Vagina (tissue), 2 donors: Measurements from ENCODE around the gene SYNE4. TPM values are rescaled to one million over a fixed set of nuclear protein-coding genes. Genes with fewer than 3 reads are reported as not detected.

Experiments
- DNase-seq, 2 donors: peaks; one replicate each; pipeline ENCODE4 v3.0.0-alpha.2; 2017; ENCODE audit errors: extremely low spot score in 2 of 2
- H3K27ac ChIP-seq: fragments of 200-600 bp; sonication (generic); one replicate; pipeline ENCODE4 v1.5.1; 2019
- H3K27me3 ChIP-seq: fragments of 200-600 bp; sonication (generic); one replicate; pipeline ENCODE4 v1.5.1; 2019
- H3K36me3 ChIP-seq, 2 donors: fragments of 200-600 bp; sonication (generic); one replicate each; pipeline ENCODE4 v1.5.1; 2017 to 2019
- H3K4me1 ChIP-seq: fragments of 200-600 bp; sonication (generic); one replicate; pipeline ENCODE4 v1.5.1; 2019
- H3K4me3 ChIP-seq, 2 donors: fragments of 200-600 bp; sonication (generic); 1 replicate in 1 of 2; 2 replicates in 1 of 2; pipeline ENCODE4 v1.5.1; 2016 to 2019
- H3K9me3 ChIP-seq: fragments of 200-600 bp; sonication (generic); one replicate; pipeline ENCODE4 v1.5.1; 2019
- CTCF ChIP-seq, 3 experiments: fragments of 450-650 bp in 2 of 3; fragments of 200-600 bp in 1 of 3; sonication (generic) in 1 of 3; IDR thresholded peaks; one replicate each; pipeline ENCODE4 v1.5.1; 2017 to 2019; ENCODE audit warnings: antibody characterized with exemption in 3 of 3, mild to moderate bottlenecking in 2 of 3, moderate library complexity in 2 of 3
- POLR2A ChIP-seq, 2 donors: fragments of 450-650 bp; IDR thresholded peaks; one replicate each; pipeline ENCODE4 v1.6.1; 2017; ENCODE audit warnings: antibody characterized with exemption in 2 of 2, mild to moderate bottlenecking in 2 of 2, moderate library complexity in 2 of 2
- POLR2AphosphoS5 ChIP-seq, 2 donors: sonication (generic); formaldehyde crosslinking; IDR thresholded peaks; one replicate each; pipeline ENCODE4 v1.9.0; 2017; ENCODE audit warnings: antibody characterized with exemption in 2 of 2, mild to moderate bottlenecking in 2 of 2, low read depth in 1 of 2; ENCODE audit not compliant: insufficient read depth in 1 of 2
- intact Hi-C: fragments of 100-400 bp; cut with DNase I; formaldehyde crosslinking; loops from one replicate; pipeline ENCODE4 v1.15.1; 2023
- total RNA-seq: library from RNA; depleted of rRNA; stranded (reverse); fragments of >200 nt; gene quantifications from one replicate; pipeline ENCODE4 v1.2.3, GENCODE V29; 2016

The SYNE4 gene
- total RNA-seq, 1 donor from 2014 or later: 2.0 TPM

- intact Hi-C loops: loop anchor here (5.0 to 10.0 kb wide), 2 partner anchors 54 to 64 kb away; partner anchors contain the start of genes OVOL3, POLR2I, SDHAF1 and TBCB
- no peaks in the 10 kb centered on the region for H3K36me3 ChIP-seq
- no peak overlapping the region for H3K27ac ChIP-seq
- H3K4me3 ChIP-seq: no peak overlapping the region
- peaks cover 25% of the 10 kb centered on the region for H3K4me1 ChIP-seq
- H3K27me3 ChIP-seq: no peaks in the 10 kb centered on the region
- TF ChIP-seq CTCF (IDR thresholded peaks at IDR 0.05) (no peak), POLR2AphosphoS5 (IDR thresholded peaks at IDR 0.05; ENCODE audit: insufficient read depth in 1 of 2, low read depth in 1 of 2) (no peak), POLR2A (IDR thresholded peaks at IDR 0.05) (no peak)
- no peak for DNase-seq
- H3K9me3 ChIP-seq: no peaks in the 10 kb centered on the region
These were observed 42.6 kb upstream of the SYNE4 start for GRCh38 chr19:36051236-36051635.

DNA sequence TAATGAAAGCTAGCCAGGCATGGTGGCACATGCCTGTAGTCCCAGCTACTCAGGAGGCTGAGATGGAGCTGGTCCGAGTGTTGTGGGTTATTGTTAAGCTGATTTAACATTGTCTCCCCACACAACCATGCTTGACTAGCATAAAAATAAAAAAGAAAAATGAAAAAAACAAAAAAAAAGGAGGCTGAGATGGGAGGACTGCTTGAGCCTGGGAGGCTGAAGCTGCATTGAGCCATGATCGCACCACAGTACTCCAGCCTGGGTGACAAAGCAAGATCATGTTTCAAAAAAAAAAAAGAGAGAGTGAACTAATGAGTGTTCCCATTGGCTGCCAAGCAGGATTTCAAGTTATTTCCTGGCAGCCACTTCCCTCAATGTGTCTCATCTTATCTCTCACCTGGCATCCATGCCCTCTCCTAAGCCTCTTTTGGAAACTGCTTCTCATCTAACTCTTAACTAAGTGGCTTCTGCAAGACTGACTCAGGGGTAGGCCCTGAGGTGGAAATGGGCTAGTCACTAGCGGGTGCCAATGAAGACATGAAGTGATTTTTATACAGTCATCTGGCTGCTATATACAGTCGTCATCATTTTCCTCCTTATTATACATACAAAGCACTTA is 40.6 kb upstream of the SYNE4 start:
- Histone ChIP-seq H3K27me3 (no peaks in the 10 kb centered on the region), H3K4me3 (no peak overlapping the region), H3K27ac (no peak overlapping the region), H3K4me1 (peaks cover 16% of the 10 kb centered on the region), H3K36me3 (no peaks in the 10 kb centered on the region), H3K9me3 (no peaks in the 10 kb centered on the region)
- no peak for DNase-seq
- intact Hi-C loops: no loop called here
- TF ChIP-seq POLR2AphosphoS5 (IDR thresholded peaks at IDR 0.05; ENCODE audit: insufficient read depth in 1 of 2, low read depth in 1 of 2): no peak
- TF ChIP-seq POLR2A (IDR thresholded peaks at IDR 0.05): no peak
- TF ChIP-seq CTCF (IDR thresholded peaks at IDR 0.05): no peak

DNA sequence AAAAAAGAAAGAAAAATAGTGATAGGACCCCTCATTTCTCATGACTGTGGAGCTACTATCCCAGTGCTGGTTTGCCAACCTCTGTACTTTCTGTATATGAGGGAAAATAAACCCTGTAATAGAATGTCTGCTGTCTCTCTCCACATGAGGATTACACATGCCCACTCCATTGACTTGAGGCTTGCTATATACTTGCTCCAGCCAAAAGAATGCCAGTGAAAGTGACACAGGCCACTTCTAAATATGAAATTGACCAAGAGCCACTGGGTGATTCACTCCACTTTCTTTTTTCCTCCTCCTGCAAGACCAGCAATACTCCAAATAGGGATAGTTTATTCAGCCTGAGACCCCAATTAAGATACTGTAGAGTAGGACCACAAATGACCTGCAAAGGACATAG is 39.2 kb upstream of the SYNE4 start:
- no peaks in the 10 kb centered on the region for H3K36me3 ChIP-seq
- H3K27ac ChIP-seq: no peak overlapping the region
- no peaks in the 10 kb centered on the region for H3K27me3 ChIP-seq
- H3K9me3 ChIP-seq: no peaks in the 10 kb centered on the region
- DNase-seq: no peak
- no peak overlapping the region for H3K4me3 ChIP-seq
- no peak for TF ChIP-seq CTCF (IDR thresholded peaks at IDR 0.05)
- TF ChIP-seq POLR2A (IDR thresholded peaks at IDR 0.05): no peak
- TF ChIP-seq POLR2AphosphoS5 (IDR thresholded peaks at IDR 0.05; ENCODE audit: insufficient read depth in 1 of 2, low read depth in 1 of 2): no peak
- intact Hi-C loops: no loop called here
- peaks cover 10% of the 10 kb centered on the region for H3K4me1 ChIP-seq

DNA sequence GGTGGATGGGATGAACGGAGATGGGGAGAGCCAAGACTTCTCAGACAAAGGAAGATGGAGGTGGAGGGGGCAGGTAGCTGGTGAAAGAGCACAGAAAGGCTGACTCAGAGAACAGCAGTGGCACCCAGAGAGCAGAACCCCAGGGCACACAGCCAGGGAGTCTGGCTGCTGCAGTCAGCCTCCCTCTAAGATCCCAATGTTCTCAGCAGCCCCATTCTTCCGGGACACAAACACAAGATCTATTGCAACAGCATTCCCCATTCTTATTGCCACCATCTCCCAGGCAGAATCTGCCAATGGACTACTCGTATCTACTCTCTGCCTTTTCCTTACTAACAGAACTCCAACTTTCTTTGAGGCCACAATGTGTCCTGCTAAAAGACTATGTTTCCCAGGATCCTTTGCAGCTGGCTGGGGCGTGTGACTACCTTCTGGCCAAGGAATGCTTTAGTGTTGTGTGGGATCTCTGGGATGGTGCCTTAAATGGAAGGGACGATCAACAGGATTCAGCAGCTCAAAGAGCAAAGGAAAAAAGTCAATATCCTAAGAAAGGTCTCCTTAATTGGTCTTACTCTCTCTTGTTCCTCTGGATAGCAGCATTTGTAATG is 37.9 kb upstream of the SYNE4 start:
- Histone ChIP-seq H3K4me1 (peaks cover 6% of the 10 kb centered on the region), H3K36me3 (no peaks in the 10 kb centered on the region), H3K4me3 (no peak overlapping the region), H3K27me3 (no peaks in the 10 kb centered on the region), H3K9me3 (no peaks in the 10 kb centered on the region), H3K27ac (no peak overlapping the region)
- intact Hi-C loops: no loop called here
- TF ChIP-seq CTCF (IDR thresholded peaks at IDR 0.05) (no peak), POLR2AphosphoS5 (IDR thresholded peaks at IDR 0.05; ENCODE audit: insufficient read depth in 1 of 2, low read depth in 1 of 2) (no peak), POLR2A (IDR thresholded peaks at IDR 0.05) (no peak)
- DNase-seq: no peak

- Histone ChIP-seq H3K4me3 (no peak overlapping the region), H3K4me1 (peaks cover 9% of the 10 kb centered on the region), H3K27ac (peak overlapping the region; percentile 54), H3K36me3 (no peaks in the 10 kb centered on the region), H3K27me3 (no peaks in the 10 kb centered on the region), H3K9me3 (no peaks in the 10 kb centered on the region)
- intact Hi-C loops: no loop called here
- TF ChIP-seq POLR2A (IDR thresholded peaks at IDR 0.05): no peak
- no peak for TF ChIP-seq POLR2AphosphoS5 (IDR thresholded peaks at IDR 0.05; ENCODE audit: insufficient read depth in 1 of 2, low read depth in 1 of 2)
- no peak for TF ChIP-seq CTCF (IDR thresholded peaks at IDR 0.05)
- DNase-seq: no peak
These were observed 35.3 kb upstream of the SYNE4 start for GRCh38 chr19:36043952-36044351.
